Stimulated activated naive CD4-positive, alpha-beta T cell treated with Interleukin-2 at 50 U/mL for 16 hours (primary cell): ENCODE measurements around the gene KDM8.

Experiments used
- DNase-seq: peaks from one replicate; lab custom pipeline; 2025; lab: John Stamatoyannopoulos, UW

Gene KDM8

GRCh38 chr16:27269300-27270150 lies 66.2 kb downstream of the KDM8 start:
- DNase-seq: no peak

GRCh38 chr16:27270349-27270748 lies 67.0 kb downstream of the KDM8 start:
- no peak for DNase-seq
